Fibroblast of pulmonary artery (primary cell): ENCODE measurements around the gene TRIM15.

Source experiments
- DNase-seq: peaks from one replicate; pipeline ENCODE4 v3.0.0-alpha.2; 2010; ENCODE audit warnings: low read depth
- H3K4me3 ChIP-seq: replicated peaks from 2 replicates; pipeline ENCODE4 v1.5.1; 2011; ENCODE audit warnings: low read depth, mild to moderate bottlenecking, control low read depth, low read length, moderate library complexity
- CTCF ChIP-seq: IDR thresholded peaks from 2 replicates; pipeline ENCODE4 v1.5.1; 2011; ENCODE audit warnings: mild to moderate bottlenecking, control low read depth, low read length, inconsistent platforms; ENCODE audit errors: missing control alignments

Gene TRIM15

GRCh38 chr6:30175765-30176164, 12.4 kb downstream of the TRIM15 start:
- no peak overlapping the region for H3K4me3 ChIP-seq
- no peak for DNase-seq
- no peak for TF ChIP-seq CTCF

GRCh38 chr6:30178837-30179236, 15.5 kb downstream of the TRIM15 start:
- H3K4me3 ChIP-seq, result no peak overlapping the region
- no peak for TF ChIP-seq CTCF
- DNase-seq, result no peak

- no peak for TF ChIP-seq CTCF
- DNase-seq, result no peak
- no peak overlapping the region for H3K4me3 ChIP-seq
These were observed 16.8 kb downstream of the TRIM15 start for GRCh38 chr6:30180145-30180544.

- H3K4me3 ChIP-seq, result no peak overlapping the region
- no peak for DNase-seq
- no peak for TF ChIP-seq CTCF
These were observed 21.2 kb downstream of the TRIM15 start for GRCh38 chr6:30184417-30185031.

GRCh38 chr6:30185846-30186484, 22.6 kb downstream of the TRIM15 start:
- no peak for DNase-seq
- no peak for TF ChIP-seq CTCF
- no peak overlapping the region for H3K4me3 ChIP-seq

GRCh38 chr6:30188541-30188940, 25.2 kb downstream of the TRIM15 start:
- no peak overlapping the region for H3K4me3 ChIP-seq
- TF ChIP-seq CTCF, result no peak
- DNase-seq, result no peak

GRCh38 chr6:30192076-30192475, 28.7 kb downstream of the TRIM15 start:
- DNase-seq, result no peak
- TF ChIP-seq CTCF, result no peak
- H3K4me3 ChIP-seq, result no peak overlapping the region
